Rectal smooth muscle tissue (tissue), 1 donor: ENCODE measurements around the gene SLC26A11.
"Not testable (repeated sequence)": the region's sequence is repeated elsewhere in the genome, so short reads cannot be mapped to it uniquely, and the experiment has no call there.

Experiments used
- H3K27ac ChIP-seq: one replicate; pipeline ENCODE4 v1.7.0; 2013; ENCODE audit warnings: low read depth, low read length, inconsistent platforms
- H3K27me3 ChIP-seq: one replicate; pipeline ENCODE4 v1.7.0; 2013; ENCODE audit warnings: low read length; ENCODE audit not compliant: control insufficient read depth, insufficient read depth
- H3K36me3 ChIP-seq: one replicate; pipeline ENCODE4 v1.7.0; 2013; ENCODE audit warnings: low read length; ENCODE audit not compliant: control insufficient read depth, insufficient read depth
- H3K4me1 ChIP-seq: one replicate; pipeline ENCODE4 v1.7.0; 2013; ENCODE audit warnings: low read length; ENCODE audit not compliant: control insufficient read depth, insufficient read depth
- H3K4me3 ChIP-seq: one replicate; pipeline ENCODE4 v1.7.0; 2013; ENCODE audit warnings: low read length
- H3K9ac ChIP-seq: one replicate; pipeline ENCODE4 v1.7.0; 2013; ENCODE audit warnings: low read length

SLC26A11 gene

DNA sequence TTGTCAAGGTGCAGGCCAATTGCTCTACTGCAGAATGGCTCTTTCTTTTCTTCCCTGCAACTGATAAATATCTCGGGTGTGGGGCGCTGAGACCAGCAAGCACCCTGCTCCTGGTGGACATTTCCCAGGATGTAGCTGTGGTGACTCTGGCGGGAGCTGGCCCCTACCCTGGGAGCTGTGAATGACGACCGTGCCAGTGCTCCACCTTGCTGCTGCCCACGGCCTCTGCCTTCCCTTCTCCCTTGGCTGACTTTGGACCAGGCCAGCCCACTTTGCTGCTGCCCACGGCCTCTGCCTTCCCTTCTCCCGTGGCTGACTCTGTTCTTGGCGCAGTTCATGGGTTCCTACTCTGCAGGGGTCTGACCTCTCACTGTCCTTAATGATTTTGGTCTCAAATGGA is 34.3 kb upstream of the SLC26A11 start:
- Histone ChIP-seq H3K4me1 (no peaks in the 10 kb centered on the region), H3K27ac (no peak overlapping the region), H3K9ac (no peak overlapping the region), H3K36me3 (no peaks in the 10 kb centered on the region), H3K27me3 (no peaks in the 10 kb centered on the region), H3K4me3 (no peak overlapping the region)

DNA sequence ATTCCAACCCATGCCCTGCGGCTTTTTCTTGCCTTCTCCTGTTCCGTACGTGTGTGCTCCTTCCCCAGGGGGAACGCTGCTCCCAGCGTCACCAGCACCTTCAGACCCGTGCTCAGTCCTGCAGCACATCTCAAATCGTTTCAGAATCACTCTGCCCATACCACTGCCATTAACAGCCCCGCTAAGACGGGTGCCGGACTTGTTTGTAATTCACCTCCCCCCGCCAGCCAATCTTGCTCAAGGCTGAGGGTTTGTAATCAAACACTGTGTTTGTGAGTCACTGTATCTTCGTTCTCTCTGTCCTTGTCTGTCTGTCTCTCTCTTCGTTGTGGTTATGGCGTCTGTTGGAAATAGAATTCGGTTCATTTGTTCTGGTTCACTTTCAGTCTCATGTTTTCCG is 33.1 kb upstream of the SLC26A11 start:
- peak overlapping the region; percentile 15 for H3K4me3 ChIP-seq
- no peak overlapping the region for H3K27ac ChIP-seq
- H3K4me1 ChIP-seq: no peaks in the 10 kb centered on the region
- no peaks in the 10 kb centered on the region for H3K36me3 ChIP-seq
- H3K27me3 ChIP-seq: peaks cover 3% of the 10 kb centered on the region
- no peak overlapping the region for H3K9ac ChIP-seq

DNA sequence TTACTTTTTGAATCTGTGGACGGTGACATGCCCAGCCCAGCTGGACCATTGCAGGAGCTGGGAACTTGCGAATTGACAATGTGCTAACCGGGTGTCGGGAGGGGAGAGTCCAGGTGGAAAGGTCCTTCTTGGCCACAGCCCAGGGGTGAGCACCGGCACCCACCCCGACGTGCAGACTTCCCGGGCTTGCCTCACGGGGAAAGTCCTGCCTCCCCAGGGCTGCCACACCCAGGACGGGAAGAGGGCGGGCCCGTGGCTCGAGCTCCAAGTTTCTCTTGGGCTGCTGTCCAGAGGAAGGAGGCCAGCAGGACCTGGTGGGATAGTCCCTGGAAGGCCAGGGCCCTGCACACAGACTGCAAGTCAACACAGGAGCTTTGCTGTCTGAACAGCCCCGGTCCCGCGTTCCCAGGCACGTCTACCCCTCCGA is 32.7 kb upstream of the SLC26A11 start:
- peak overlapping the region; percentile 15 for H3K4me3 ChIP-seq

DNA sequence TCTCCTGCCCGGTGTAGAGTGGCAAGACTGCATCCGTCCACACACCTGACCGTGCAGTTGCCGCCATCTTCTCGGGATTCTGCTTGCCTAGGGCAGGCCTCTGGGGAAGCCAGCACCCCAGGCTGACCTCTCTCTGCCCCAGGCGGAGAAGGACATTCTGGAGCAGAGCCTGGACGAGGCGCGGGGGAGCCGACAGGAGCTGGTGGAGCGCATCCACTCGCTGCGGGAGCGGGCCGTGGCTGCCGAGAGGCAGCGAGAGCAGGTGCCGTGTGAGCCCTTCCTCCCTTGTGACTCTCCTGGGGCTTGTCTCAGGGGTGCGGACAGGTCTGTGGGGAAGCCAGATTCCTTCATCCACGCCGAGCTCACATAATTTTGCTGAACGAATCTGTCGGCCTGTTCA is 30.6 kb upstream of the SLC26A11 start:
- peaks cover 3% of the 10 kb centered on the region for H3K27me3 ChIP-seq
- no peak overlapping the region for H3K27ac ChIP-seq
- H3K9ac ChIP-seq: no peak overlapping the region
- H3K4me1 ChIP-seq: no peaks in the 10 kb centered on the region
- H3K4me3 ChIP-seq: no peak overlapping the region
- H3K36me3 ChIP-seq: no peaks in the 10 kb centered on the region

More for the DNA sequence above, 32.7 kb upstream of the SLC26A11 start:
- Histone ChIP-seq H3K4me1 (no peaks in the 10 kb centered on the region), H3K27ac (no peak overlapping the region), H3K36me3 (no peaks in the 10 kb centered on the region), H3K9ac (no peak overlapping the region), H3K27me3 (peaks cover 3% of the 10 kb centered on the region)

DNA sequence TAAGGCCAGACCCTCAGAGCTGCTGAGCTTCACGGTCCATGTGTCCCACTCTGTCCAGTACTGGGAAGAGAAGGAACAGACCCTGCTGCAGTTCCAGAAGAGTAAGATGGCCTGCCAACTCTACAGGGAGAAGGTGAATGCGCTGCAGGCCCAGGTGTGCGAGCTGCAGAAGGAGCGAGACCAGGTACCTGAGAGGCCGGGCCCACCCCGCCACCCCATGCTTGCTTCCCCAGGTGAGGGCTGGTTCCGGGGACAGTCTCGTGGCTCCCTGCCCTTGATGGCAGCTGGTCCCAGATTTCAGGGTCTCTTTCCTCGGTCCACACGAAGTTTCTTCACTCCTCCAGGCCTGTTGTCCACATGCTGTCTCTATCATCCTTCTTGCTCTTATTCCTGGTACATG is 29.5 kb upstream of the SLC26A11 start:
- Histone ChIP-seq H3K36me3 (no peaks in the 10 kb centered on the region), H3K9ac (no peak overlapping the region), H3K27me3 (peaks cover 3% of the 10 kb centered on the region), H3K27ac (no peak overlapping the region), H3K4me3 (no peak overlapping the region), H3K4me1 (no peaks in the 10 kb centered on the region)

DNA sequence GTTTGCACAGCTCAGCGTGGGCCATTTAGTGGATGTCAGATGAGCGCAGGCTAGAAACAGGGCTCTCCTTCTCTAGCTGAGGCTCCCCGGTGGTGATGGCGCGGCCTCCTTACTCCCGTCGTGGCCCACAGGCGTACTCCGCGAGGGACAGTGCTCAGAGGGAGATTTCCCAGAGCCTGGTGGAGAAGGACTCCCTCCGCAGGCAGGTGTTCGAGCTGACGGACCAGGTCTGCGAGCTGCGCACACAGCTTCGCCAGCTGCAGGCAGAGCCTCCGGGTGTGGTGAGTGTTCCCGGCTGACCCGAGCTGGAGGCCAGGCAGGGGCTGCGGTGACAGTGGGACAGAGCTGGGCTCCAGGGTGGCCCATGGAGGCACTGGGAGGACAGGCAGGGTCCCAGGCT is 29.0 kb upstream of the SLC26A11 start:
- Histone ChIP-seq H3K27ac (no peak overlapping the region), H3K27me3 (peaks cover 3% of the 10 kb centered on the region), H3K36me3 (no peaks in the 10 kb centered on the region), H3K9ac (no peak overlapping the region), H3K4me1 (no peaks in the 10 kb centered on the region), H3K4me3 (no peak overlapping the region)

DNA sequence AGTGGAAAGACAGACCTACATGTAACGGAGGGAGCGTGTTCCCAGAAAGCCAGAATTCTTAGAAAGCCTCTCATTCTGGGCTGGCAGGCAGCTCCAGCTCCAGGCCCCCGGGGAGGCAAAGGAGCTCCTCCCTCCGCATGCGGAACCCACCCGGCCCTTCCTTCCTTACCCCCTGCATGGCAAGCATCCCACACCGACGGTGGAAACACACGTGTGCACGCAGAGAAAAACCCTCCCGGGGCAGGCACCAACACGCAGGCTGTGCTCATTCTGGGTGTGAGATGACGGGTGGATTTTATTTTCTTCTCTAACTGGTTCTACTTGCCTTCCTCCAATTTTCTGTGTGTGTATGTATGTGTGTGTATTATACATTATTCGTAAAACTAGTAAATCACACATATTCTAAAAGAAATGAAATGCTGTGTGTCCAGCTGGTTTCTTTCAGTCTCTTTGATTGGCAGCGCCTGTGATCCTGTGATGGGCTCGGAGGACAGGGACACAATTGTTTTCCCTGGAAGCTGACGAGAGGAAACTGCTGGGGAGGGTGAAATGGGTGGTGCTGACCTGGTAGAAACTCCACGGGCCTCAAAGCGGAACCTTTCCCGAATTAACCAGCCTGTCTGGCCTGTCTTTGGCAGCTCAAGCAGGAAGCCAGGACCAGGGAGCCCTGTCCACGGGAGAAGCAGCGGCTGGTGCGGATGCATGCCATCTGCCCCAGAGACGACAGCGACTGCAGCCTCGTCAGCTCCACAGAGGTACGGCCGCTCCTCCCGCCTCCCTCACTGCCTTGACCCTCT is 28.2 kb upstream of the SLC26A11 start:
- H3K27me3 ChIP-seq: peaks cover 3% of the 10 kb centered on the region
- no peak overlapping the region for H3K27ac ChIP-seq
- no peaks in the 10 kb centered on the region for H3K36me3 ChIP-seq
- H3K9ac ChIP-seq: no peak overlapping the region
- H3K4me3 ChIP-seq: no peak overlapping the region
- H3K4me1 ChIP-seq: no peaks in the 10 kb centered on the region

DNA sequence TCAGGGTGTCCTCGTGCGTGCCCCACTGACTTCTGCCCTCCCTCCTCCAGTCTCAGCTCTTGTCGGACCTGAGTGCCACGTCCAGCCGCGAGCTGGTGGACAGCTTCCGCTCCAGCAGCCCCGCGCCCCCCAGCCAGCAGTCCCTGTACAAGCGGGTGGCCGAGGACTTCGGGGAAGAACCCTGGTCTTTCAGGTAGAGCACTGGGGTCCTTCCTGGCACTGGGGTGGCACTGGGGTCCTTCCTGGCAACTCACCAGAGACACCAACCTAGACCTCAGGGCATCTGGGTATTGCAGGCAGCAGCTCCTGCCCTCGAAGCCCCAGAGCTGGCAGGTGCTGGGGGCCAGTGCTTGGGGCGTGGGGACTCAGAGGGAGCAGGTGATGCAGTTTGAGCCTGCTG is 25.1 kb upstream of the SLC26A11 start:
- Histone ChIP-seq H3K4me1 (no peaks in the 10 kb centered on the region), H3K36me3 (no peaks in the 10 kb centered on the region), H3K27ac (no peak overlapping the region), H3K4me3 (no peak overlapping the region), H3K27me3 (peaks cover 3% of the 10 kb centered on the region), H3K9ac (no peak overlapping the region)

DNA sequence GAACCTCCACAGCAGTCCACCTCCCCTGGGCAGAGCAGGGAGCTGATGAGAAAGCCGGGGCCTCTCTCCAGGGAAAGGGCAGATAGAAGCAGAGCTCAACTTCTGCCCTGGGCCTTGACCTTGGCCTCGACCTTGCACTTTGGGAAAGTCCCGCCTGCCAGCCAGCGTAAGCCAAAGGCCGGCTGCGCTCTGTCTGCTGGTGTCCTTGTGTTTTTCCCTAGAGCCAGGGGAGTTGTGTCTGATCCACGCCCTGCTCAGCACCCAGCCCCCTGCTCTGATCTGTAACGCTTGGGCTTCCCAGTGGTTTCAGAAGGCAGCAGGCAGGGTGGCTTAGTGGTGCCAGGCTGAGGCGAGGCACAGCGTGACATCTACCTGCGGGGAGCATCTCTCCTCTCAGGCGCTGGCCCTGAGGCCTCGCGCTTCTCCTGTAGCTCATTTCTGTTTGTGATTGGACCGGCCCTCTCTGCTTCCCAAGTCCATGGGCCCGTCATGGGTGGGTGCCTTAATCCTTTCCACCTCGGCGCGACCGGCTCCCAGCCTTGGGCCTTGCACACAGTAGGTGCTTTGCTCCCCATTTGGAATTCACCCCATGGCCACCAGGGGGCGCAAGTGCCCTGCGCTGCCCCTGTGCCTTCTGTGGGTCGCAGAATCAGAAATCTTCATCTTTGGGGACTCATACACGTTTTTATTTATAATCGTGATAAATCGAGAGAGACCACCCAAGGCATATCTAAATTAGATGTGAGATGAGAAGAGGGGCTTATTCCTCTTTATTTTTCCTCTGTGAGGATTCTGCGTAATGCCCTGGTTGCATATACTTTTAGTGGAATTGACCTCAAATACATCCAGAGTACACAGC is 24.3 kb upstream of the SLC26A11 start:
- Histone ChIP-seq H3K36me3 (no peaks in the 10 kb centered on the region), H3K27ac (no peak overlapping the region), H3K4me1 (no peaks in the 10 kb centered on the region), H3K4me3 (no peak overlapping the region), H3K9ac (no peak overlapping the region), H3K27me3 (peaks cover 3% of the 10 kb centered on the region)

DNA sequence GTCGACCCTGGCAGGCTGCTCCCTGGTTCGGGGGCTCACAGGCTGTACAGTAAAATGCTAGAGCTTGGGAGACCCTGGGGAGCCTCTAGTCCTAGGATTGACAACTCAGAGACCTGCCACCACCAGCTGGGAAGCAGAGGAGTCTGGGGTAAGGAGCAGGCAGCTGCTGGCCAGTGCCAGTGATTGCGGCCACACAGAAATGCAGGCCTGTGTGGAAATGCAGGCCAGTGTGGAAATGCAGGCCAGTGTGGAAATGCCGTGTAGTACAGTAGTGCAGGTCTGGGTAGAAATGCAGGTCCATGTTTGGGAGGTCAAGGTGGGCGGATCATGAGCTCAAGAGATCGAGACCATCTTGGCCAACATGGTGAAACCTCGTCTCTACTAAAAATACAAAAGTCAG is 23.6 kb upstream of the SLC26A11 start:
- Histone ChIP-seq H3K9ac (no peak overlapping the region), H3K4me1 (no peaks in the 10 kb centered on the region), H3K27ac (no peak overlapping the region), H3K27me3 (no peaks in the 10 kb centered on the region), H3K4me3 (no peak overlapping the region), H3K36me3 (no peaks in the 10 kb centered on the region)

DNA sequence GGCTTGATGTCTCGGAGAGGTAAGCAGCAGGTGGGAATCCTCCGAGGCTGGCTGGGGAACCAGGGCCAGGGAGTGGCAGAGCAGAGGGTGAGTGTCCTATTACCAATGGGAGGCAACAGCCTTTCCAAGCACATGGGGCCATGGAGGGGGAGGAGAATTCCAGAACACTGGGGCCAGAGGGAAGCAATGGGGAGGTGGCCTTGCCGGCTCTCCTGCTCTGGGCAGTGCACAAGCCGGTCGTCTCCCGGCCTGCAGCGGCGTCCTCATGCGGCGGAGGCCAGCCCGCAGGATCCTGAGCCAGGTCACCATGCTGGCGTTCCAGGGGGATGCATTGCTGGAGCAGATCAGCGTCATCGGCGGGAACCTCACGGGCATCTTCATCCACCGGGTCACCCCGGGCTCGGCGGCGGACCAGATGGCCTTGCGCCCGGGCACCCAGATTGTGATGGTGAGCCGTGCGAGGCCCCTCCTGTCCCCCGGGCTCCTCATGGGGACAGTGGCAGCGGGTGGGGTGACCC is 22.0 kb upstream of the SLC26A11 start:
- Histone ChIP-seq H3K4me1 (no peaks in the 10 kb centered on the region), H3K27ac (no peak overlapping the region), H3K27me3 (no peaks in the 10 kb centered on the region), H3K9ac (no peak overlapping the region), H3K4me3 (no peak overlapping the region), H3K36me3 (no peaks in the 10 kb centered on the region)

DNA sequence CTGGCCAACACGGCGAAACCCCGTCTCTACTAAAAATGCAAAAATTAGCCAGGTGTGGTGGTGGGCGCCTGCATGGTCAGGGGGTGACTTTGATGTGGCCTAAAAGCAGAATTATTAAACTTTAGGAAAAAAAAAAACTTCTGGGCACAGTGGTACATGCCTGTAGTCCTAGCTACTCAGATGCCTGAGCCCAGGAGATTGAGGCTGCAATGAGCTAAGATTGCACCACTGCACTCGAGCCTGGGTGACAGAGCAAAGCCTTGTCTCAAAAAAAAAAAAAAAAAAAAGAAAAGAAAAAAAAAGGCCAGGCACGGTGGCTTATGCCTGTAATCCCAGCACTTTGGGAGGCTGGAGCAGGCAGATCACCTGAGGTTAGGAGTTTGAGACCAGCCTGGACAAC is 20.9 kb upstream of the SLC26A11 start:
- H3K36me3 ChIP-seq, H3K27ac ChIP-seq, H3K4me1 ChIP-seq, H3K27me3 ChIP-seq, H3K9ac ChIP-seq, H3K4me3 ChIP-seq: not testable (repeated sequence)
